GM10266 (cell line): ENCODE results near the gene ZNF836.

ENCODE experiments used
- DNase-seq: peaks from one replicate; pipeline ENCODE4 v3.0.0; 2012; ENCODE audit errors: extremely low spot score
- CTCF ChIP-seq: IDR thresholded peaks from 2 replicates; pipeline ENCODE4 v1.5.1; 2012; ENCODE audit warnings: mild to moderate bottlenecking, low read depth; ENCODE audit not compliant: control insufficient read depth, insufficient read depth; ENCODE audit errors: missing control alignments

ZNF836 gene

GRCh38 chr19:52142001-52142595 is 29.3 kb downstream of the ZNF836 start:
- no peak for DNase-seq

GRCh38 chr19:52141203-52141602 is 30.2 kb downstream of the ZNF836 start:
- no peak for TF ChIP-seq CTCF
- DNase-seq, result no peak

More at GRCh38 chr19:52142001-52142595, 29.3 kb downstream of the ZNF836 start:
- TF ChIP-seq CTCF, result no peak

GRCh38 chr19:52140032-52140710 is 31.2 kb downstream of the ZNF836 start:
- DNase-seq, result peak; percentile 94
- no peak for TF ChIP-seq CTCF

- peak; percentile 98 for TF ChIP-seq CTCF
- peak; percentile 74 for DNase-seq
These were observed 32.0 kb downstream of the ZNF836 start, which contains the start of gene ZNF616 for GRCh38 chr19:52139252-52140031. ZNF616 (minus strand) TSS chr19:52139938; CDS start chr19:52130512, 9,426 bp downstream.

GRCh38 chr19:52138983-52139251 is 32.5 kb downstream of the ZNF836 start:
- DNase-seq, result peak; percentile 5
- no peak for TF ChIP-seq CTCF

GRCh38 chr19:52138278-52138982 is 33.0 kb downstream of the ZNF836 start:
- TF ChIP-seq CTCF, result no peak
- no peak for DNase-seq
